PC-3 (cell line): Measurements from ENCODE around the gene CCDC30. TPM values are rescaled to one million over a fixed set of nuclear protein-coding genes. Genes with fewer than 3 reads are reported as not detected.

Experiments used
- ATAC-seq: fragments of 200-7000 bp; cut with Tn5 transposase; 2 replicates; pipeline ENCODE4 v1.9.1; 2020; ENCODE audit warnings: mild to moderate bottlenecking, moderate library complexity
- BruUV-seq: library from RNA; stranded (reverse); fragments of 400-500 nt; replicated peaks from 2 replicates; lab custom pipeline; 2021; lab: Mats Ljungman, UMichigan
- CTCF ChIA-PET: fragments of 300-600 bp; sonication (Branson Sonifier 250); formaldehyde crosslinking; loops from one replicate; lab custom pipeline; 2022; ENCODE audit warnings: antibody characterized with exemption; lab: Charles Lee
- POLR2A ChIA-PET: fragments of 300-600 bp; sonication (Branson Sonifier 250); formaldehyde crosslinking; loops from one replicate; lab custom pipeline; 2022; ENCODE audit warnings: antibody characterized with exemption; ENCODE audit not compliant: unreplicated experiment; lab: Charles Lee
- DNase-seq: peaks from one replicate; pipeline ENCODE4 v3.0.0-alpha.2; 2015
- H2AFZ ChIP-seq: fragments of 300-600 bp; sonication (generic); 2 replicates; pipeline ENCODE4 v1.6.0; 2016; ENCODE audit warnings: antibody characterized with exemption, low read length
- H3F3A ChIP-seq: fragments of 300-600 bp; sonication (generic); one replicate; pipeline ENCODE4 v1.6.0; 2017; ENCODE audit warnings: antibody characterized with exemption, low read length, control low read depth, mild to moderate bottlenecking; ENCODE audit not compliant: unreplicated experiment
- H3K27ac ChIP-seq: fragments of 300-600 bp; sonication (generic); 2 replicates; pipeline ENCODE4 v1.5.1; 2016; ENCODE audit warnings: mild to moderate bottlenecking, low read length
- H3K27me3 ChIP-seq: fragments of 300-600 bp; sonication (generic); 2 replicates; pipeline ENCODE4 v1.6.1; 2016; ENCODE audit warnings: low read length, mixed read lengths
- H3K36me3 ChIP-seq: fragments of 300-600 bp; sonication (generic); 2 replicates; pipeline ENCODE4 v1.6.1; 2016; ENCODE audit warnings: low read depth, mixed run types, low read length, mixed read lengths
- H3K4me1 ChIP-seq: fragments of 300-600 bp; sonication (generic); 2 replicates; pipeline ENCODE4 v1.5.1; 2016; ENCODE audit warnings: low read length; ENCODE audit not compliant: insufficient read depth
- H3K4me2 ChIP-seq: fragments of 300-600 bp; sonication (generic); 2 replicates; pipeline ENCODE4 v1.6.0; 2016; ENCODE audit warnings: low read length
- H3K4me3 ChIP-seq: fragments of 300-600 bp; sonication (generic); 2 replicates; pipeline ENCODE4 v1.5.1; 2016; ENCODE audit warnings: mild to moderate bottlenecking, low read length, mixed read lengths
- H3K79me2 ChIP-seq: fragments of 300-600 bp; sonication (generic); 2 replicates; pipeline ENCODE4 v1.6.1; 2017; ENCODE audit warnings: low read length, mixed read lengths
- H3K9ac ChIP-seq: fragments of 300-600 bp; sonication (generic); 2 replicates; pipeline ENCODE4 v1.6.0; 2016; ENCODE audit warnings: mild to moderate bottlenecking, low read length
- H3K9me2 ChIP-seq: fragments of 300-600 bp; sonication (generic); replicated peaks from 2 replicates; pipeline ENCODE4 v1.6.1; 2016; ENCODE audit warnings: mixed run types, low read length, mixed read lengths
- H3K9me3 ChIP-seq: fragments of 300-600 bp; sonication (generic); 2 replicates; pipeline ENCODE4 v1.6.1; 2016; ENCODE audit warnings: low read length, mixed read lengths
- H4K20me1 ChIP-seq: fragments of 300-600 bp; sonication (generic); 2 replicates; pipeline ENCODE4 v1.6.1; 2016; ENCODE audit warnings: low read length, mixed read lengths
- CTCF ChIP-seq: fragments of 300-600 bp; sonication (generic); conservative IDR thresholded peaks from 2 replicates; pipeline ENCODE4 v1.5.1; 2017; ENCODE audit warnings: antibody characterized with exemption, low read depth, mild to moderate bottlenecking, low read length
- EZH2 ChIP-seq: fragments of 300-600 bp; sonication (generic); IDR thresholded peaks from one replicate; pipeline ENCODE4 v1.6.1; 2017; ENCODE audit warnings: antibody characterized with exemption, mild to moderate bottlenecking, low read length; ENCODE audit not compliant: unreplicated experiment
- EZH2phosphoT487 ChIP-seq: fragments of 300-600 bp; sonication (generic); IDR thresholded peaks from 2 replicates; pipeline ENCODE4 v1.6.1; 2018; ENCODE audit warnings: mild to moderate bottlenecking, antibody characterized with exemption, low read length, borderline replicate concordance
- intact Hi-C: fragments of 100-400 bp; cut with micrococcal nuclease; formaldehyde crosslinking; loops from 2 replicates; pipeline ENCODE4 v1.9.0; 2023
- total RNA-seq: library from RNA; depleted of rRNA; stranded (reverse); fragments of >200 nt; gene quantifications from 2 replicates; pipeline ENCODE4 v1.2.3, GENCODE V29; 2014

Gene CCDC30
- total RNA-seq, 1 experiment from 2014 or later, result 0.58 TPM

GRCh38 chr1:42429603-42430002, 33.5 kb upstream of the CCDC30 start:
- H3K27me3 ChIP-seq, result no peaks in the 10 kb centered on the region
- no peaks in the 10 kb centered on the region for H3K9me2 ChIP-seq
- DNase-seq, result peak; percentile 12
- no peak for ATAC-seq
- H3K4me1 ChIP-seq, result peaks cover 49% of the 10 kb centered on the region
- BruUV-seq, result no TSS peak
- TF ChIP-seq EZH2phosphoT487, result no peak
- peak overlapping the region; percentile 47 for H3K27ac ChIP-seq
- H3K79me2 ChIP-seq, result no peaks in the 10 kb centered on the region
- POLR2A ChIA-PET, result no interaction called here
- no peak overlapping the region for H3K4me3 ChIP-seq
- H3K36me3 ChIP-seq, result no peaks in the 10 kb centered on the region
- intact Hi-C loops, result loop anchor here (2.0 kb wide), 2 partner anchors 33 to 37 kb away; partner anchors contain the start of gene CCDC30
- no peak overlapping the region for H2AFZ ChIP-seq
- peak overlapping the region; percentile 36 for H3K4me2 ChIP-seq
- no peaks in the 10 kb centered on the region for H3K9me3 ChIP-seq
- no peaks in the 10 kb centered on the region for H4K20me1 ChIP-seq
- H3F3A ChIP-seq, result no peaks in the 10 kb centered on the region
- CTCF ChIA-PET, result no interaction called here
- no peak overlapping the region for H3K9ac ChIP-seq

- Histone ChIP-seq H2AFZ (no peak overlapping the region), H3K36me3 (no peaks in the 10 kb centered on the region), H3K9me3 (no peaks in the 10 kb centered on the region), H3F3A (no peaks in the 10 kb centered on the region), H3K4me3 (no peak overlapping the region), H4K20me1 (no peaks in the 10 kb centered on the region), H3K4me1 (peaks cover 49% of the 10 kb centered on the region), H3K79me2 (no peaks in the 10 kb centered on the region), H3K9ac (no peak overlapping the region), H3K27me3 (no peaks in the 10 kb centered on the region), H3K4me2 (peak overlapping the region; percentile 36), H3K9me2 (no peaks in the 10 kb centered on the region), H3K27ac (peak overlapping the region; percentile 57)
- POLR2A ChIA-PET, result interaction anchor here (0.7 to 0.8 kb wide), 2 partner anchors 25 to 94 kb away, joined by 3 to 4 read pairs; no protein-coding TSS in a partner anchor
- ATAC-seq (peak; percentile 59), DNase-seq (peak; percentile 75)
- CTCF ChIA-PET, result no interaction called here
- TSS peak; percentile 54 for BruUV-seq
- intact Hi-C loops, result loop anchor here (2.0 kb wide), 2 partner anchors 32 to 38 kb away; partner anchors contain the start of gene CCDC30
- TF ChIP-seq EZH2, result no peak
- no peak for TF ChIP-seq EZH2phosphoT487
- no peak for TF ChIP-seq CTCF
Observed at GRCh38 chr1:42430286-42431135, 32.6 kb upstream of the CCDC30 start.

GRCh38 chr1:42431514-42431913, 31.6 kb upstream of the CCDC30 start:
- peak overlapping the region; percentile 54 for H2AFZ ChIP-seq
- H3K9me2 ChIP-seq, result no peaks in the 10 kb centered on the region
- H3K9me3 ChIP-seq, result no peaks in the 10 kb centered on the region
- H3K4me3 ChIP-seq, result no peak overlapping the region
- ChIA-PET CTCF (no interaction called here), POLR2A (interaction anchor here (0.7 kb wide), 1 partner anchor 29 kb away, joined by 8 read pairs; no protein-coding TSS in a partner anchor)
- peaks cover 47% of the 10 kb centered on the region for H3K4me1 ChIP-seq
- no peaks in the 10 kb centered on the region for H4K20me1 ChIP-seq
- H3K36me3 ChIP-seq, result no peaks in the 10 kb centered on the region
- intact Hi-C loops, result loop anchor here (2.0 kb wide), 2 partner anchors 31 to 39 kb away; partner anchors contain the start of gene CCDC30
- no peak overlapping the region for H3K9ac ChIP-seq
- DNase-seq (peak; percentile 41), ATAC-seq (peak; percentile 66)
- H3F3A ChIP-seq, result no peaks in the 10 kb centered on the region
- H3K27me3 ChIP-seq, result no peaks in the 10 kb centered on the region
- no peak for TF ChIP-seq EZH2
- no peak for TF ChIP-seq EZH2phosphoT487
- TF ChIP-seq CTCF, result no peak
- H3K4me2 ChIP-seq, result 0 out of 2 replicates have a peak overlapping the region, but pooled peaks have one; percentile 36
- peak overlapping the region; percentile 57 for H3K27ac ChIP-seq
- BruUV-seq, result no TSS peak
- H3K79me2 ChIP-seq, result no peaks in the 10 kb centered on the region
